A549 (cell line): ENCODE measurements around the gene ROR1. TPM values are rescaled to one million over a fixed set of nuclear protein-coding genes. Genes with fewer than 3 reads are reported as not detected.
A peak's percentile ranks its signal among the peaks of the same experiment; 100 is the strongest.

ENCODE experiments used
- ATAC-seq, 2 experiments: fragments of 200-7000 bp in 1 of 2; fragments of >200 bp in 1 of 2; cut with Nextera tagmentation in 1 of 2; cut with Tn5 transposase in 1 of 2; 3 replicates each; pipeline versions ENCODE4 v1.8.0 to v1.9.1; 2018 to 2020; ENCODE audit warnings: mild to moderate bottlenecking in 1 of 2, moderate library complexity in 1 of 2
- CTCF ChIA-PET: fragments of 300-600 bp; sonication (Branson Sonifier 250); formaldehyde crosslinking; extraction: SDS; loops from one replicate; lab custom pipeline; 2021; ENCODE audit warnings: antibody characterized with exemption, inconsistent platforms; lab: Yijun Ruan, JAX
- POLR2A ChIA-PET: fragments of 350-600 bp; formaldehyde crosslinking; extraction: SDS; loops from one replicate; lab custom pipeline; 2021; ENCODE audit warnings: antibody characterized with exemption, inconsistent platforms; lab: Yijun Ruan, JAX
- DNase-seq, 2 experiments: peaks; one replicate each; pipeline versions ENCODE4 v3.0.0 to v3.0.0-alpha.2; 2011 to 2016; ENCODE audit warnings: low read depth in 1 of 2, low spot score in 1 of 2
- FAIRE-seq: peaks from 2 replicates; lab custom pipeline; 2011; peaks lifted over from hg19 to GRCh38; lab: Jason Lieb, UNC
- H3K27ac ChIP-seq, 2 experiments: fragments of >200 bp; sonication (Bioruptor Twin); formaldehyde crosslinking; 3 replicates each; pipeline ENCODE4 v1.5.1; 2016 to 2017
- H3K4me1 ChIP-seq: fragments of >200 bp; sonication (Bioruptor Twin); formaldehyde crosslinking; 3 replicates; pipeline ENCODE4 v1.6.1; 2016
- H3K4me2 ChIP-seq: fragments of >200 bp; sonication (Bioruptor Twin); formaldehyde crosslinking; 3 replicates; pipeline ENCODE4 v1.6.1; 2016
- H3K4me3 ChIP-seq: fragments of >200 bp; sonication (Bioruptor Twin); formaldehyde crosslinking; 3 replicates; pipeline ENCODE4 v1.5.1; 2016
- H3K9me3 ChIP-seq: fragments of >200 bp; sonication (Bioruptor Twin); formaldehyde crosslinking; 3 replicates; pipeline ENCODE4 v1.6.1; 2016
- CBX2 ChIP-seq: fragments of 200-600 bp; sonication (generic); IDR thresholded peaks from 2 replicates; pipeline ENCODE4 v1.6.1; 2016; ENCODE audit warnings: low read depth, mild to moderate bottlenecking, borderline replicate concordance
- CEBPB ChIP-seq, 2 experiments: fragments of >200 bp in 1 of 2; sonication (Bioruptor Twin) in 1 of 2; formaldehyde crosslinking in 1 of 2; IDR thresholded peaks; 2 replicates each; pipeline ENCODE4 v1.6.1; 2012 to 2016
- CHD2 ChIP-seq: fragments of 150-350 bp; IDR thresholded peaks from 2 replicates; pipeline ENCODE4 v1.6.1; 2014; ENCODE audit warnings: low read length; ENCODE audit not compliant: partially characterized antibody
- EHF ChIP-seq: fragments of 250-450 bp; sonication (Bioruptor Pico); IDR thresholded peaks from 2 replicates; pipeline ENCODE4 v1.5.0; 2020; ENCODE audit warnings: mild to moderate bottlenecking
- ESRRA ChIP-seq: fragments of 150-350 bp; IDR thresholded peaks from 2 replicates; pipeline ENCODE4 v1.6.1; 2014; ENCODE audit warnings: mild to moderate bottlenecking, low read length, borderline replicate concordance
- FOSB ChIP-seq: fragments of 250-450 bp; sonication (Bioruptor Pico); IDR thresholded peaks from 2 replicates; pipeline ENCODE4 v1.5.0; 2020; ENCODE audit warnings: mild to moderate bottlenecking, moderate library complexity
- GATA3 ChIP-seq: IDR thresholded peaks from 2 replicates; pipeline ENCODE4 v1.6.1; 2012; ENCODE audit warnings: borderline replicate concordance
- HDAC2 ChIP-seq: fragments of 200-600 bp; sonication (generic); IDR thresholded peaks from 2 replicates; pipeline ENCODE4 v1.6.1; 2016
- HEYL ChIP-seq: fragments of 250-450 bp; sonication (Bioruptor Pico); IDR thresholded peaks from 2 replicates; pipeline ENCODE4 v1.8.0; 2021; ENCODE audit warnings: mild to moderate bottlenecking, moderate library complexity
- HOXB13 ChIP-seq: fragments of 250-450 bp; sonication (Bioruptor Pico); IDR thresholded peaks from 2 replicates; pipeline ENCODE4 v1.5.0; 2020; ENCODE audit warnings: low read depth, mild to moderate bottlenecking, moderate library complexity
- MAZ ChIP-seq: fragments of 150-350 bp; IDR thresholded peaks from 2 replicates; pipeline ENCODE4 v1.6.1; 2014; ENCODE audit warnings: antibody characterized with exemption, low read depth, low read length, borderline replicate concordance
- MYC ChIP-seq: IDR thresholded peaks from 2 replicates; pipeline ENCODE4 v1.6.1; 2012; ENCODE audit warnings: mild to moderate bottlenecking, inconsistent platforms, low read length, improper control_type of control experiment, borderline replicate concordance
- NFE2L2 ChIP-seq: fragments of 150-350 bp; conservative IDR thresholded peaks from 2 replicates; pipeline ENCODE4 v1.6.1; 2014; ENCODE audit warnings: low read length
- NR3C1 ChIP-seq: fragments of >200 bp; sonication (Bioruptor Twin); formaldehyde crosslinking; IDR thresholded peaks from 3 replicates; pipeline ENCODE4 v1.6.1; 2017
- POLR2AphosphoS2 ChIP-seq: conservative IDR thresholded peaks from 2 replicates; pipeline ENCODE4 v1.6.1; 2012; ENCODE audit warnings: low read length, improper control_type of control experiment, inconsistent platforms
- RAD21 ChIP-seq, 2 experiments: fragments of >200 bp in 1 of 2; sonication (Bioruptor Twin) in 1 of 2; formaldehyde crosslinking in 1 of 2; IDR thresholded peaks in 1 of 2; conservative IDR thresholded peaks in 1 of 2; 2 replicates in 1 of 2; 3 replicates in 1 of 2; pipeline ENCODE4 v1.6.1; 2012 to 2018; ENCODE audit warnings: inconsistent platforms in 1 of 2
- RCOR1 ChIP-seq: fragments of 150-350 bp; IDR thresholded peaks from 2 replicates; pipeline ENCODE4 v1.6.1; 2014; ENCODE audit warnings: antibody characterized with exemption, low read length, low read depth
- RFX5 ChIP-seq: fragments of 450-650 bp; IDR thresholded peaks from 2 replicates; pipeline ENCODE4 v1.7.1; 2014; ENCODE audit warnings: antibody characterized with exemption, mild to moderate bottlenecking, moderate library complexity
- SMC3 ChIP-seq: fragments of >200 bp; sonication (Bioruptor Twin); formaldehyde crosslinking; IDR thresholded peaks from 3 replicates; pipeline ENCODE4 v1.6.1; 2018; ENCODE audit warnings: inconsistent platforms
- TFCP2L1 ChIP-seq: fragments of 250-450 bp; sonication (Bioruptor Pico); IDR thresholded peaks from 2 replicates; pipeline ENCODE4 v1.5.0; 2021; ENCODE audit warnings: mild to moderate bottlenecking
- TP53 ChIP-seq: fragments of 250-450 bp; sonication (Bioruptor Pico); IDR thresholded peaks from 2 replicates; pipeline ENCODE4 v1.5.0; 2021; ENCODE audit warnings: mild to moderate bottlenecking, moderate library complexity
- ZC3H11A ChIP-seq: fragments of 450-650 bp; IDR thresholded peaks from 2 replicates; pipeline ENCODE4 v1.6.1; 2014; ENCODE audit warnings: antibody characterized with exemption, mild to moderate bottlenecking
- ZNF302 ChIP-seq: fragments of 250-450 bp; sonication (Bioruptor Pico); IDR thresholded peaks from 2 replicates; pipeline ENCODE4 v1.9.0; 2021; ENCODE audit warnings: inconsistent platforms, mild to moderate bottlenecking, moderate library complexity
- WGBS: methylation state at CpG from one replicate; pipeline ENCODE4 v1.1.6; 2017; ENCODE audit errors: missing lambda C conversion rate; 5-methylcytosine and 5-hydroxymethylcytosine counted together
- polyA plus RNA-seq, 4 experiments: library from polyadenylated mRNA; depleted of rRNA in 3 of 4; stranded (reverse); fragments of >200 nt; fragmentation: RNase III in 1 of 4; extraction: RNeasy Plus Mini Kit Qiagen cat#74134 plus additional on column Dnase treatment in 1 of 4; gene quantifications; 2 replicates in 3 of 4; 3 replicates in 1 of 4; pipeline ENCODE4 v1.2.3, GENCODE V29; 2011 to 2017
- TF ChIP-seq, protein P1 (sequence below): fragments of >200 bp; sonication (Bioruptor Twin); formaldehyde crosslinking; IDR thresholded peaks from 3 replicates; pipeline ENCODE4 v1.5.1; 2016
- TF ChIP-seq, protein P2 (sequence below): fragments of >200 bp; sonication (Bioruptor Twin); formaldehyde crosslinking; IDR thresholded peaks from 3 replicates; pipeline ENCODE4 v1.6.1; 2016
- TF ChIP-seq, protein P3 (sequence below): fragments of 150-350 bp; IDR thresholded peaks from 2 replicates; pipeline ENCODE4 v1.6.1; 2014; ENCODE audit warnings: low read depth, mild to moderate bottlenecking, low read length
- TF ChIP-seq, protein P4 (sequence below): IDR thresholded peaks from 2 replicates; pipeline ENCODE4 v1.6.1; 2012; ENCODE audit warnings: low read depth, borderline replicate concordance
- TF ChIP-seq, protein P5 (sequence below): fragments of 450-650 bp; IDR thresholded peaks from 2 replicates; pipeline ENCODE4 v1.6.1; 2014; ENCODE audit warnings: antibody characterized with exemption

ROR1 gene
- polyA plus RNA-seq, 2 of the 4 experiments (the other 2 are of a cell fraction): 6.5 to 19.0 TPM

DNA sequence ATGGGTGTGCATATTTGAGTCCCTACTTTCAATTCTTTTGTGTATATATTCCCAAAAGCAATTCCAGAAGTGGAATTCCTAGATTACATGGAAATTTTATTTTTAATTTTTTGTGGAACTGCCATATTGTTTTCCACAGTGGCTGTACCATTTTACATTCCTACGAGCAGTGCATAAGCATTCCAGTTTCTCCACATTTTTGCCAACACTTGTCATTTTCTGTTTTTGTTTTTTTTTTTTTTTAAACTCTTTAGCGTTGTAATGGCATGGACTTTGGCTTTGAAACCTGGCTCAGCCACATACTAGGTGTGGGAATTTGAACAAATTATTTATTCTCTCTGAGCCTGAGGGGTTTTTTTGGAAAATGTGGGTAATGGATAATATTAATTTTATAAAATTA is 215.1 kb downstream of the ROR1 start (continued):
- TF ChIP-seq CHD2: no peak

DNA sequence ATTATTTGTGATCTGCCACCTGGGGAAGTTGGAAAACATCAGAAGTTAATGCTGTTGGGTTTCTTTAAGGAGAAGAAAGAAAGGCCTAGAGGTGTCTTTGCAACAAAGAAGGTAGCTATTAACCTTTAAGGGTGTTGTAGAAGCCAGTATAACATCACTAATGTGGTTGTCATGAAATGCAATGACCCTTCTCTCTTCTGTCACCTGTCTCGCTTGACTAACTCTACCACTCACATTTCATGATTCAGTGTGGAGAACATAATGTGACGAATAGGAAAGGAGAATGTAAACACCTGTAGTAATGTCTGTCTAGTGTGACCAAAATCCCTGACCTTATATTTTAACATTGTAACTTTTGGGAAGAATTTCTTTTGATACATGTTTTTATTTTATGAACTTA is 217.9 kb downstream of the ROR1 start:
- TF ChIP-seq EHF (CRISPR knock-in tag): no peak
- TF ChIP-seq, protein P1, sequence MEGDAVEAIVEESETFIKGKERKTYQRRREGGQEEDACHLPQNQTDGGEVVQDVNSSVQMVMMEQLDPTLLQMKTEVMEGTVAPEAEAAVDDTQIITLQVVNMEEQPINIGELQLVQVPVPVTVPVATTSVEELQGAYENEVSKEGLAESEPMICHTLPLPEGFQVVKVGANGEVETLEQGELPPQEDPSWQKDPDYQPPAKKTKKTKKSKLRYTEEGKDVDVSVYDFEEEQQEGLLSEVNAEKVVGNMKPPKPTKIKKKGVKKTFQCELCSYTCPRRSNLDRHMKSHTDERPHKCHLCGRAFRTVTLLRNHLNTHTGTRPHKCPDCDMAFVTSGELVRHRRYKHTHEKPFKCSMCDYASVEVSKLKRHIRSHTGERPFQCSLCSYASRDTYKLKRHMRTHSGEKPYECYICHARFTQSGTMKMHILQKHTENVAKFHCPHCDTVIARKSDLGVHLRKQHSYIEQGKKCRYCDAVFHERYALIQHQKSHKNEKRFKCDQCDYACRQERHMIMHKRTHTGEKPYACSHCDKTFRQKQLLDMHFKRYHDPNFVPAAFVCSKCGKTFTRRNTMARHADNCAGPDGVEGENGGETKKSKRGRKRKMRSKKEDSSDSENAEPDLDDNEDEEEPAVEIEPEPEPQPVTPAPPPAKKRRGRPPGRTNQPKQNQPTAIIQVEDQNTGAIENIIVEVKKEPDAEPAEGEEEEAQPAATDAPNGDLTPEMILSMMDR: no peak
- TF ChIP-seq POLR2AphosphoS2: no peak
- no peak for TF ChIP-seq CEBPB (IDR thresholded peaks at IDR 0.05)
- TF ChIP-seq GATA3: no peak
- TF ChIP-seq TFCP2L1: no peak
- TF ChIP-seq, protein P2, sequence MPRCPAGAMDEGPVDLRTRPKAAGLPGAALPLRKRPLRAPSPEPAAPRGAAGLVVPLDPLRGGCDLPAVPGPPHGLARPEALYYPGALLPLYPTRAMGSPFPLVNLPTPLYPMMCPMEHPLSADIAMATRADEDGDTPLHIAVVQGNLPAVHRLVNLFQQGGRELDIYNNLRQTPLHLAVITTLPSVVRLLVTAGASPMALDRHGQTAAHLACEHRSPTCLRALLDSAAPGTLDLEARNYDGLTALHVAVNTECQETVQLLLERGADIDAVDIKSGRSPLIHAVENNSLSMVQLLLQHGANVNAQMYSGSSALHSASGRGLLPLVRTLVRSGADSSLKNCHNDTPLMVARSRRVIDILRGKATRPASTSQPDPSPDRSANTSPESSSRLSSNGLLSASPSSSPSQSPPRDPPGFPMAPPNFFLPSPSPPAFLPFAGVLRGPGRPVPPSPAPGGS: no peak
- no peak for TF ChIP-seq ZC3H11A
- TF ChIP-seq ESRRA: no peak
- TF ChIP-seq SMC3: no peak
- TF ChIP-seq RCOR1: no peak
- TF ChIP-seq RFX5: no peak
- no peak for TF ChIP-seq HEYL (CRISPR knock-in tag)
- Histone ChIP-seq H3K4me2 (no peak overlapping the region), H3K4me1 (0 out of 3 replicates have a peak, but pooled peaks cover 3% of the 10 kb centered on the region), H3K9me3 (no peaks in the 10 kb centered on the region), H3K4me3 (no peak overlapping the region), H3K27ac (no peak overlapping the region)
- no peak for DNase-seq
- ChIA-PET POLR2A (no interaction called here), CTCF (no interaction called here)
- no peak for ATAC-seq
- FAIRE-seq: no peak
- 48% methylated on average over 2 of the region's 2 CpGs for WGBS

DNA sequence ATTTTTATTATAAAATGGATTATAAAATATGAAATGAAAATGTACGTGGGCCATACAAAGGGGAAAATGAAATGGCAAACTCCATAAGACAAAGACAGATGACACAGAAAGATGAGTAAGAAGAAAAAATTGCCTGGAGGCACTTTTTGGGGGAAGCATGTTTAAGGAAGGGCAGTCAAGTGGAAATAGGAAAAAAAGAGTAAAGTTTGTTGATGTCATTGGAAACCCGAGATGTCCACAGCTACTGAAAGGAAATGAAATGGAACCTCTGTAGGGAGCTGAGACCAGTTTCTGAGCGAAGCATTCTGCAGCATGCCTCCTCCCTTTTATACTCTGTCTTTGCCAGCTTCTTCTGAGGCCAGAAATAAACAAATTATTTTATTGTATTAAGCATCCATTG is 226.2 kb downstream of the ROR1 start:
- CTCF ChIA-PET: no interaction called here
- FAIRE-seq (no peak), DNase-seq (peak in 1 of 2 experiments; percentile 15), ATAC-seq (no peak)
- Histone ChIP-seq H3K4me2 (peak overlapping the region; percentile 15; the same call in 1 of the 3 replicates), H3K4me3 (no peak overlapping the region), H3K27ac (0 out of 6 replicates have a peak overlapping the region, but pooled peaks of 1 of the 2 experiments have one; percentile 15), H3K9me3 (no peaks in the 10 kb centered on the region), H3K4me1 (peaks cover 13% of the 10 kb centered on the region; the same call in 1 of the 3 replicates)
- TF ChIP-seq TP53 (CRISPR knock-in tag) (no peak), CBX2 (no peak), EHF (CRISPR knock-in tag) (no peak), MYC (no peak), NFE2L2 (no peak), RAD21 (conservative IDR thresholded peaks at IDR 0.05 in 1 of 2, IDR thresholded peaks at IDR 0.05 in 1 of 2) (no peak), RFX5 (no peak), HOXB13 (CRISPR knock-in tag) (no peak), FOSB (CRISPR knock-in tag) (no peak), ZNF302 (CRISPR knock-in tag) (no peak), NR3C1 (no peak), HDAC2 (no peak), MAZ (no peak)
- TF ChIP-seq, protein P3, sequence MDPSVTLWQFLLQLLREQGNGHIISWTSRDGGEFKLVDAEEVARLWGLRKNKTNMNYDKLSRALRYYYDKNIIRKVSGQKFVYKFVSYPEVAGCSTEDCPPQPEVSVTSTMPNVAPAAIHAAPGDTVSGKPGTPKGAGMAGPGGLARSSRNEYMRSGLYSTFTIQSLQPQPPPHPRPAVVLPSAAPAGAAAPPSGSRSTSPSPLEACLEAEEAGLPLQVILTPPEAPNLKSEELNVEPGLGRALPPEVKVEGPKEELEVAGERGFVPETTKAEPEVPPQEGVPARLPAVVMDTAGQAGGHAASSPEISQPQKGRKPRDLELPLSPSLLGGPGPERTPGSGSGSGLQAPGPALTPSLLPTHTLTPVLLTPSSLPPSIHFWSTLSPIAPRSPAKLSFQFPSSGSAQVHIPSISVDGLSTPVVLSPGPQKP: no peak
- TF ChIP-seq, protein P4, sequence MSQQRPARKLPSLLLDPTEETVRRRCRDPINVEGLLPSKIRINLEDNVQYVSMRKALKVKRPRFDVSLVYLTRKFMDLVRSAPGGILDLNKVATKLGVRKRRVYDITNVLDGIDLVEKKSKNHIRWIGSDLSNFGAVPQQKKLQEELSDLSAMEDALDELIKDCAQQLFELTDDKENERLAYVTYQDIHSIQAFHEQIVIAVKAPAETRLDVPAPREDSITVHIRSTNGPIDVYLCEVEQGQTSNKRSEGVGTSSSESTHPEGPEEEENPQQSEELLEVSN: no peak
- TF ChIP-seq, protein P5, sequence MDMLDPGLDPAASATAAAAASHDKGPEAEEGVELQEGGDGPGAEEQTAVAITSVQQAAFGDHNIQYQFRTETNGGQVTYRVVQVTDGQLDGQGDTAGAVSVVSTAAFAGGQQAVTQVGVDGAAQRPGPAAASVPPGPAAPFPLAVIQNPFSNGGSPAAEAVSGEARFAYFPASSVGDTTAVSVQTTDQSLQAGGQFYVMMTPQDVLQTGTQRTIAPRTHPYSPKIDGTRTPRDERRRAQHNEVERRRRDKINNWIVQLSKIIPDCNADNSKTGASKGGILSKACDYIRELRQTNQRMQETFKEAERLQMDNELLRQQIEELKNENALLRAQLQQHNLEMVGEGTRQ: no peak
- TF ChIP-seq, protein P2: no peak
- 64% methylated on average over 3 of the region's 3 CpGs for WGBS
- POLR2A ChIA-PET: no interaction called here
